ENCODE results near the gene ADGRG6. TPM values are rescaled to one million over a fixed set of nuclear protein-coding genes. Genes with fewer than 3 reads are reported as not detected.

The ADGRG6 gene
- total RNA-seq, 4 donors from 2014 or later, result 1.5 to 6.0 (median 3.2) TPM

DNA sequence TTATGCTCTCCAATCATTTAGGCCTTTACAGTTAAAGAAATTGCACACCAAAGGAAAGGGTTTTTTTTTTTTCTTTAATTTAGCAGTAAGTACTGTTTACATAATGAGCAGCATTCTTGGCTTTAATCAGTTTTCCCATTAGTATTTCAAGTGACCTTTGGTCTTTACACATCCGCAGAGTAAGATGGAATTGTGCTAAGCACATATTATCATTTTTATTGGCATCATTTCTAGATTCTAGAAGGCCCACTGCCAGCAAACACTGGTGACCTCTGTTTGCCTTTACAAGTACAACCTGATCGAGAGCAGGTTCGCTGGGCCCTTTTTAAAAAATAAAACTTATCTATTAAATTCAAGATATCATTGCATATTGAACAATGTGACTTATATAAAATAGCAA, 104.3 kb downstream of the ADGRG6 start:
- H3K27ac ChIP-seq, result no peak overlapping the region
- no peaks in the 10 kb centered on the region for H3K36me3 ChIP-seq
- intact Hi-C loops (cut with DNase I; ENCODE audit: low total_unique reads), result no loop called here
- TF ChIP-seq, protein P1, sequence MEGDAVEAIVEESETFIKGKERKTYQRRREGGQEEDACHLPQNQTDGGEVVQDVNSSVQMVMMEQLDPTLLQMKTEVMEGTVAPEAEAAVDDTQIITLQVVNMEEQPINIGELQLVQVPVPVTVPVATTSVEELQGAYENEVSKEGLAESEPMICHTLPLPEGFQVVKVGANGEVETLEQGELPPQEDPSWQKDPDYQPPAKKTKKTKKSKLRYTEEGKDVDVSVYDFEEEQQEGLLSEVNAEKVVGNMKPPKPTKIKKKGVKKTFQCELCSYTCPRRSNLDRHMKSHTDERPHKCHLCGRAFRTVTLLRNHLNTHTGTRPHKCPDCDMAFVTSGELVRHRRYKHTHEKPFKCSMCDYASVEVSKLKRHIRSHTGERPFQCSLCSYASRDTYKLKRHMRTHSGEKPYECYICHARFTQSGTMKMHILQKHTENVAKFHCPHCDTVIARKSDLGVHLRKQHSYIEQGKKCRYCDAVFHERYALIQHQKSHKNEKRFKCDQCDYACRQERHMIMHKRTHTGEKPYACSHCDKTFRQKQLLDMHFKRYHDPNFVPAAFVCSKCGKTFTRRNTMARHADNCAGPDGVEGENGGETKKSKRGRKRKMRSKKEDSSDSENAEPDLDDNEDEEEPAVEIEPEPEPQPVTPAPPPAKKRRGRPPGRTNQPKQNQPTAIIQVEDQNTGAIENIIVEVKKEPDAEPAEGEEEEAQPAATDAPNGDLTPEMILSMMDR (IDR thresholded peaks at IDR 0.05 in 4 of 5, conservative IDR thresholded peaks at IDR 0.05 in 1 of 5), result no peak
- TF ChIP-seq POLR2A (IDR thresholded peaks at IDR 0.05), result no peak
- H3K27me3 ChIP-seq, result no peaks in the 10 kb centered on the region
- H3K4me1 ChIP-seq, result no peaks in the 10 kb centered on the region
- in situ Hi-C loops (cut with MboI; ENCODE audit: low sequenced_read_pairs in 4 of 4), result no loop called here
- no peak overlapping the region for H3K4me3 ChIP-seq
- ATAC-seq (no peak), DNase-seq (no peak)
- H3K9me3 ChIP-seq, result no peaks in the 10 kb centered on the region

DNA sequence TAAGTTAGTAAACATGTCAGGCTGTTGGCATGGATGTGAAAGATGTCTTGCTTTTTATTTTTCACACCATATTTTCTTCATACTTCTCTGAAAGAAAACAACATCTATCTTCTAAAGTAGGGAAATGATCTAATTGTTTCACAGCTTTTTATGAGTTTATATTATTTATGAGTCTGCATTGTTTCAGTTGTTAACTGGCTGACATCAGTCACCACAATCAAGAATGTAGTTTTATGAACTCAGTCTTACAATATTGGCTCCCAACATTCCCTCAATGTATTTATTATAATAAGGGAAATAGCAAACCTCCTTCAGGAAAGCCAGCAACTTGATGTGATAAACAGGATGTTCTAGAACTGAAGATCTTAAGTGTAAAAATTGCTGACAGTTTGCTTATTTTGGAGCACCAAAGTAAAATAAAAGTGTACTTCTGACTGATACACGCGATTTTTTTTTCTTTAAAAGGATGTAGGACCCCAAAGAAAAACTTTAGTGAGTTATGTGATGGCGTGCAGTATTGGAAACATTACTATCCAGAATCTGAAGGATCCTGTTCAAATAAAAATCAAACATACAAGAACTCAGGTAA, 106.0 kb downstream of the ADGRG6 start:
- no peak overlapping the region for H3K4me3 ChIP-seq
- DNase-seq (no peak), ATAC-seq (no peak)
- intact Hi-C loops (cut with DNase I; ENCODE audit: low total_unique reads) (no loop called here), in situ Hi-C loops (cut with MboI; ENCODE audit: low sequenced_read_pairs in 4 of 4) (no loop called here)
- H3K4me1 ChIP-seq, result no peaks in the 10 kb centered on the region
- no peaks in the 10 kb centered on the region for H3K36me3 ChIP-seq
- H3K27ac ChIP-seq, result no peak overlapping the region
- no peaks in the 10 kb centered on the region for H3K27me3 ChIP-seq
- H3K9me3 ChIP-seq, result no peaks in the 10 kb centered on the region
- TF ChIP-seq, protein P1 (IDR thresholded peaks at IDR 0.05 in 4 of 5, conservative IDR thresholded peaks at IDR 0.05 in 1 of 5), result no peak
- no peak for TF ChIP-seq POLR2A (IDR thresholded peaks at IDR 0.05)

DNA sequence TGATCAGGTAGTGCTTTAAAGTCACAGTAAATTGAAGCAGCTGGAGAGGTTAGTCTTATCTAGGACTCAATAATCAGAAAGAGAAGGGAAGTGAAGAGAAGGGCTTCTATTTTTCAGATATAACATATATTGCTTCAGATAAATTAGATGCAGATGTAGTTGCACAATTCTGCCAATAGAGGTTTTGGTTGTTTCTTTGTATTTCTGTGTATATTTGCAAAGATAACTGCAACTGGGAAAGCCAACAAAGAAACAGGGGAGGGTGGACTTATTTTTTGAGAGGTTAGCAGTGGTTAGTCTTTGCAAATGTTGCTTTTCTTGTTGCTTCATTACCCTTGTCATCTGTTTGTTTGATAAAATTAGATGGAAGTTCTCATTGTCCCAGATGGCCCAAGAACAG, 106.6 kb downstream of the ADGRG6 start:
- ATAC-seq, result no peak
- Histone ChIP-seq H3K4me1 (no peaks in the 10 kb centered on the region), H3K4me3 (no peak overlapping the region), H3K27me3 (no peaks in the 10 kb centered on the region), H3K36me3 (no peaks in the 10 kb centered on the region), H3K27ac (no peak overlapping the region), H3K9me3 (no peaks in the 10 kb centered on the region)
- DNase-seq, result no peak
- intact Hi-C loops (cut with DNase I; ENCODE audit: low total_unique reads) (no loop called here), in situ Hi-C loops (cut with MboI; ENCODE audit: low sequenced_read_pairs in 4 of 4) (no loop called here)
- no peak for TF ChIP-seq POLR2A (IDR thresholded peaks at IDR 0.05)
- TF ChIP-seq, protein P1 (IDR thresholded peaks at IDR 0.05 in 4 of 5, conservative IDR thresholded peaks at IDR 0.05 in 1 of 5), result no peak

DNA sequence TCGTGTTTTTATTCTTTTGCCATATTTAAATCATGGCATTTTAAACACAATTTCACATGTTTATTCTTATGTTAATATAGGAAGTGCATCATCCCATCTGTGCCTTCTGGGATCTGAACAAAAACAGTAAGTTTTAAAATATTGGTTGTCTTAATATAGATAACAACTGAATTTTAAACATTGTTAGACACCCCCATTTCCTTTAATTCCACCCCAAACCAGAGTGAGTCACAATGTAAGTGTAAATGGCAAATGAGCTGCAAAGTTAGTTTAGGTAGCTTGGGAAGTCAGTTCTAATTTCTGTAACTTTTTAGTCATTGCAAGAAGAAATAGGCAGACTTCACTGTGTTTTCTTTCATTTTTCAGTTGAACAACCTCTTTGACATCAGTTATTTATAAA, 108.0 kb downstream of the ADGRG6 start:
- in situ Hi-C loops (cut with MboI; ENCODE audit: low sequenced_read_pairs in 4 of 4), result no loop called here
- ATAC-seq (no peak), DNase-seq (no peak)

More for the DNA sequence above, 108.0 kb downstream of the ADGRG6 start:
- intact Hi-C loops (cut with DNase I; ENCODE audit: low total_unique reads), result no loop called here
- no peak overlapping the region for H3K4me3 ChIP-seq
- H3K9me3 ChIP-seq, result no peaks in the 10 kb centered on the region
- no peaks in the 10 kb centered on the region for H3K27me3 ChIP-seq
- no peaks in the 10 kb centered on the region for H3K4me1 ChIP-seq
- TF ChIP-seq, protein P1 (IDR thresholded peaks at IDR 0.05 in 4 of 5, conservative IDR thresholded peaks at IDR 0.05 in 1 of 5), result no peak
- no peak for TF ChIP-seq POLR2A (IDR thresholded peaks at IDR 0.05)
- no peak overlapping the region for H3K27ac ChIP-seq
- no peaks in the 10 kb centered on the region for H3K36me3 ChIP-seq
